Stimulated activated CD4-positive, alpha-beta T cell treated with anti-CD3 and anti-CD28 coated beads, Interleukin-4, amount 100 ng/mL, for 48 hours (primary cell): ENCODE measurements around the gene CATSPER2.
"Not testable (repeated sequence)": the region's sequence is repeated elsewhere in the genome, so short reads cannot be mapped to it uniquely, and the experiment has no call there.

ENCODE experiments used
- DNase-seq, 2 donors: peaks; one replicate each; pipeline ENCODE4 v3.0.0-alpha.2; 2020; ENCODE audit warnings: low read depth in 2 of 2

Gene CATSPER2

DNA sequence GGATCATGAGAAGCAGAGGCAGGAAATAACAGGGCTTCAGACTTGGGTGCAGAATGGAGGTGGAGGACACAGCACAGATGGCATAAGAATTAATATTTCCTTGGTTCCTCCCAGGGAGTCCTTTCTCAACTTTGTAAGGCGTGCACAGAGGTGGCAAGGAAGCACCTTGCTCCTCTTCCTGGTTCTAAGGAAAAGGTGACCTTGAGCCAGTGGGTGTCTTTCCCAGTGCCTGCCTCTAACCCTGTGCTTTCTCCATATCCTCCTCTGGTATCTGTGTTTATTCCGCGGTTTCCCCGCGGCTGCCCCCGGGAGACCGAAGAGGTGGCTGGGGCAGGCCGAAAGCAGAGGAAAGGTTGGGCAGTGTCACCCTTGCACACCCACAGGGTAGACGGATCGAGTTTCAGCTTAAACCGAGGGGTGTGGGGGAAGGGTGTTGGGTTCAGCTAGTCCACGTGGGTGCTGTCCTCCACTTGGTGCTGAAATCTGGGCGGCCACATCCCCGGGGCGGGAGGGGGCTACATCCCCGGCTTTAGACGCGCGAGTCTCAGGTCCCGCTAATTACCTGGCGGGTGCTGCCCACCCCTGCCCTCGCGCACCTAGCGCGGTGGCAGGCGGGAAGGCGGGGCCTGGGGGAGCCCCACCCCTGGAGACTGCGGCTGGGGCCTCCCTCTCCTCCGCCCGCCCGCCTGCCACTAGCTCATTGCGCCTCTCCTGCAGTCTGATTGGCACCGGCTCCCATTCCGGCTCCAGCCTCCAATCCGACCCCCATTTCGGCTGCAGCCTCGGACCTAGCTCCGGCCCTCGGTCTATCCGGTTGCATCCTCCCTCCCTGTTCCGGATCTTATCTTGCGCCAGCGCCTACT, 55.1 kb downstream of the CATSPER2 start, which contains the start of gene CKMT1B:
CKMT1B (plus strand) TSS at position 700 of the 863 bp plus-strand sequence. CDS start 192 bp downstream, outside the sequence.
- not testable (repeated sequence) for DNase-seq

DNA sequence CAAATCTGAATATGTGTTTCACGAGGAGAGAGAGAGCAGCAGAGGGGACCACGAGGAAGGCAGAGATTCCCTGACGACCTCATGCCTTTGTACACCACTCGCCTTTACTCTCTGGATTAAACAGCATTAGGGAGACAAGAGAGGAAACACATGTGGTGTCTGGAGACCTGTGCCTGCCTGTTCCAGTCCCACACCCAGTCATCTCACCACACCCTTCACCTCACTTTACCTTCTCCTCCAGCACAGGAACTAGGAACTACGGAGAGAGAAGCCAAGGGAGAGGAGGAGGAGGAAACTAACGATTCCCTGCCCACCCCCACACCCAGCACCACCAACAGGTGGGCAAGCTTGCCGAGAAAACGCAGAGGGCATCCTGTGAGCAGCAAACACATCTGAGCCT, 55.8 kb downstream of the CATSPER2 start:
- DNase-seq, result not testable (repeated sequence)

DNA sequence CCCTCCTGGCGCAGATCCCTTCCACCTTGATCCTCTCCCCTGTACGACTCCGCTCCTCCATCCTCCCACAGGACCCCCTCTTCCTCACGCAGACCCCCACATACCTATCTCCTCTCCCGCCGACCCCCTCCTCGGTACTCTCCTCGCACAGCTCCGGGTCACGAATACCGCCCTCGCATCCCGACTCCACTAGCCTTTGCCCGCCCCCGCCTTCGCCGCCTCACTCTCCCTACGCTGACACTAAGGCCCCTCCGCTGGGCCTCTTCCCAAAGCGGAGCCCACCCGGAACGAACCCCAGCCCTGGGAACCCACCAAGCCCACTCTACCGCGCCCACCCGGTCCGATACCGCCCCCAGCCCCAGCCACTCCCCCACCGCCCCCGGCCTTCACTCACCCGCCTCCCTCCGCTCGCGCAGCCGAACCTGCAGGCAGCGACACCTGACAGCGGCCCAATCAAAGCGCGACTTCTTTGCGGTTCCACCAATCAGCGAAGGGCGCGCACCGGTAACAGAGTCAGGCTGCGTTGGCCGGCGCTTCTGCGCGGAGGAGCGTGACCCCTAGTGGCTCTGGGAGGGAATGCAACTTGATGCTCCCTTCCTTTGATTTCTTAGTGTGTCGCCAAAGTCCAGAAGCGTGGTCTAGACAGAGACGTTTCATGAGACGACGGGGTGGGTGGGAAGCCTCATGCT, 58.7 kb downstream of the CATSPER2 start, which contains the start of gene PPIP5K1:
PPIP5K1 (minus strand) TSS at position 431 of the 689 bp plus-strand sequence. CDS start 5,704 bp downstream, outside the sequence.
- DNase-seq, result not testable (repeated sequence)
